Activated T-helper 1 cell treated with anti-CD3 and anti-CD28 coated beads, Interleukin-12 subunit alpha, Interleukin-12 subunit beta, Interleukin-2, Interleukin-4 antibody, amounts not matched to agents 30 ng/mL and 10 ng/mL and 1 ng/mL, durations not matched to agents 14 hours and 24 hours and 36 hours (primary cell): Measurements from ENCODE around the gene EPHA1. TPM values are rescaled to one million over a fixed set of nuclear protein-coding genes. Genes with fewer than 3 reads are reported as not detected.
"Not testable (repeated sequence)": the region's sequence is repeated elsewhere in the genome, so short reads cannot be mapped to it uniquely, and the experiment has no call there.

Source experiments
- DNase-seq: peaks from one replicate; pipeline ENCODE4 v3.0.0; 2021; ENCODE audit warnings: low spot score
- H3K27ac Mint-ChIP-seq: one replicate; pipeline ENCODE4 v1.8.0; 2021; ENCODE audit warnings: mild to moderate bottlenecking, mixed read lengths
- H3K27me3 Mint-ChIP-seq: one replicate; pipeline ENCODE4 v1.8.0; 2022; ENCODE audit warnings: mild to moderate bottlenecking, moderate library complexity, mixed read lengths; ENCODE audit not compliant: insufficient read depth
- H3K36me3 Mint-ChIP-seq: one replicate; pipeline ENCODE4 v1.8.0; 2021; ENCODE audit warnings: low read depth, mixed read lengths
- H3K4me1 Mint-ChIP-seq: one replicate; pipeline ENCODE4 v1.8.0; 2021; ENCODE audit warnings: low read depth, mixed read lengths
- H3K4me3 Mint-ChIP-seq: one replicate; pipeline ENCODE4 v1.8.0; 2021; ENCODE audit warnings: mild to moderate bottlenecking, moderate library complexity, mixed read lengths
- H3K9me3 Mint-ChIP-seq: one replicate; pipeline ENCODE4 v1.8.0; 2021; ENCODE audit warnings: mixed read lengths
- intact Hi-C: fragments of 100-400 bp; cut with micrococcal nuclease; formaldehyde crosslinking; loops from one replicate; pipeline ENCODE4 v1.15.1; 2024
- total RNA-seq: library from RNA; stranded (reverse); gene quantifications from 2 replicates; pipeline ENCODE4 v1.2.3, GENCODE V29; 2022

Gene EPHA1
- total RNA-seq, 1 donor from 2014 or later, result not detected

GRCh38 chr7:143407287-143408251 lies 1.1 kb downstream of the EPHA1 start:
- Mint-ChIP-seq H3K27ac (no peak overlapping the region), H3K9me3 (no peaks in the 10 kb centered on the region), H3K36me3 (no peaks in the 10 kb centered on the region), H3K27me3 (peaks cover 52% of the 10 kb centered on the region), H3K4me1 (peaks cover 22% of the 10 kb centered on the region), H3K4me3 (peak overlapping the region; percentile 60)
- intact Hi-C loops, result loop anchor here (2.0 kb wide), 1 partner anchor 27 kb away; the partner anchor contains the start of gene ZYX
- DNase-seq, result no peak

GRCh38 chr7:143406002-143406357 lies 2.7 kb downstream of the EPHA1 start:
- Mint-ChIP-seq H3K36me3 (no peaks in the 10 kb centered on the region), H3K4me1 (peaks cover 22% of the 10 kb centered on the region), H3K4me3 (no peak overlapping the region), H3K27ac (no peak overlapping the region), H3K9me3 (no peaks in the 10 kb centered on the region), H3K27me3 (peaks cover 53% of the 10 kb centered on the region)
- no peak for DNase-seq
- intact Hi-C loops, result loop anchor here (2.0 kb wide), 1 partner anchor 25 kb away; the partner anchor contains the start of gene ZYX

- no peak overlapping the region for H3K4me3 Mint-ChIP-seq
- H3K36me3 Mint-ChIP-seq, result no peaks in the 10 kb centered on the region
- H3K4me1 Mint-ChIP-seq, result peaks cover 22% of the 10 kb centered on the region
- intact Hi-C loops, result loop anchor here (2.0 kb wide), 1 partner anchor 25 kb away; the partner anchor contains the start of gene ZYX
- no peak for DNase-seq
- peaks cover 51% of the 10 kb centered on the region for H3K27me3 Mint-ChIP-seq
- no peak overlapping the region for H3K27ac Mint-ChIP-seq
- no peaks in the 10 kb centered on the region for H3K9me3 Mint-ChIP-seq
Observed at GRCh38 chr7:143405173-143406001, 3.3 kb downstream of the EPHA1 start.

GRCh38 chr7:143402233-143402632 lies 6.4 kb downstream of the EPHA1 start:
- H3K36me3 Mint-ChIP-seq, H3K9me3 Mint-ChIP-seq, H3K4me1 Mint-ChIP-seq, intact Hi-C loops, H3K27ac Mint-ChIP-seq, H3K4me3 Mint-ChIP-seq, DNase-seq: not testable (repeated sequence)
- peaks cover 30% of the 10 kb centered on the region for H3K27me3 Mint-ChIP-seq

GRCh38 chr7:143401265-143401664 lies 7.4 kb downstream of the EPHA1 start:
- Mint-ChIP-seq H3K27me3 (peaks cover 23% of the 10 kb centered on the region), H3K4me3 (no peak overlapping the region), H3K27ac (no peak overlapping the region), H3K9me3 (no peaks in the 10 kb centered on the region), H3K36me3 (no peaks in the 10 kb centered on the region), H3K4me1 (no peaks in the 10 kb centered on the region)
- intact Hi-C loops, result no loop called here
- DNase-seq, result no peak

GRCh38 chr7:143399642-143400041 lies 9.0 kb downstream of the EPHA1 start:
- Mint-ChIP-seq H3K27ac (no peak overlapping the region), H3K27me3 (peaks cover 12% of the 10 kb centered on the region), H3K4me3 (no peak overlapping the region), H3K4me1 (peaks cover 6% of the 10 kb centered on the region), H3K36me3 (peaks cover 1% of the 10 kb centered on the region), H3K9me3 (no peaks in the 10 kb centered on the region)
- DNase-seq, result no peak
- intact Hi-C loops, result no loop called here

- H3K27me3 Mint-ChIP-seq, result peaks cover 10% of the 10 kb centered on the region
- no peak overlapping the region for H3K4me3 Mint-ChIP-seq
- peaks cover 1% of the 10 kb centered on the region for H3K36me3 Mint-ChIP-seq
- intact Hi-C loops, result no loop called here
- peaks cover 6% of the 10 kb centered on the region for H3K4me1 Mint-ChIP-seq
- no peaks in the 10 kb centered on the region for H3K9me3 Mint-ChIP-seq
- no peak for DNase-seq
- H3K27ac Mint-ChIP-seq, result no peak overlapping the region
Observed at GRCh38 chr7:143399151-143399550, 9.5 kb downstream of the EPHA1 start.

- Mint-ChIP-seq H3K27ac (no peak overlapping the region), H3K36me3 (peaks cover 3% of the 10 kb centered on the region), H3K27me3 (peaks cover 10% of the 10 kb centered on the region), H3K4me1 (peaks cover 6% of the 10 kb centered on the region), H3K9me3 (no peaks in the 10 kb centered on the region), H3K4me3 (no peak overlapping the region)
- DNase-seq, result no peak
- intact Hi-C loops, result no loop called here
Observed at GRCh38 chr7:143398616-143399015, 10.0 kb downstream of the EPHA1 start.

- DNase-seq, result no peak
- peaks cover 6% of the 10 kb centered on the region for H3K36me3 Mint-ChIP-seq
- H3K9me3 Mint-ChIP-seq, result no peaks in the 10 kb centered on the region
- no peak overlapping the region for H3K4me3 Mint-ChIP-seq
- intact Hi-C loops, result no loop called here
- peaks cover 9% of the 10 kb centered on the region for H3K27me3 Mint-ChIP-seq
- peaks cover 6% of the 10 kb centered on the region for H3K4me1 Mint-ChIP-seq
- no peak overlapping the region for H3K27ac Mint-ChIP-seq
Observed at GRCh38 chr7:143397710-143398530, 10.7 kb downstream of the EPHA1 start.

GRCh38 chr7:143396625-143397556 lies 11.8 kb downstream of the EPHA1 start:
- Mint-ChIP-seq H3K27ac (no peak overlapping the region), H3K4me1 (peaks cover 6% of the 10 kb centered on the region), H3K4me3 (no peak overlapping the region), H3K27me3 (peaks cover 6% of the 10 kb centered on the region), H3K36me3 (peaks cover 8% of the 10 kb centered on the region), H3K9me3 (no peaks in the 10 kb centered on the region)
- no peak for DNase-seq
- intact Hi-C loops, result no loop called here

GRCh38 chr7:143396182-143396581 lies 12.5 kb downstream of the EPHA1 start:
- H3K27me3 Mint-ChIP-seq, result peaks cover 2% of the 10 kb centered on the region
- H3K36me3 Mint-ChIP-seq, result peaks cover 11% of the 10 kb centered on the region
- intact Hi-C loops, result no loop called here
- no peak for DNase-seq
- H3K9me3 Mint-ChIP-seq, result no peaks in the 10 kb centered on the region
- no peak overlapping the region for H3K4me3 Mint-ChIP-seq
- H3K4me1 Mint-ChIP-seq, result peaks cover 6% of the 10 kb centered on the region
- no peak overlapping the region for H3K27ac Mint-ChIP-seq
